Aorta (tissue), 5 donors: Measurements from ENCODE around the gene SPAG16. TPM values are rescaled to one million over a fixed set of nuclear protein-coding genes. Genes with fewer than 3 reads are reported as not detected.

Source experiments
- ATAC-seq: fragments of 200-7000 bp; cut with Tn5 transposase; one replicate; pipeline ENCODE4 v1.9.1; 2022; ENCODE audit warnings: moderate library complexity; ENCODE audit not compliant: low FRiP score
- DNase-seq, 2 donors: peaks; one replicate each; pipeline ENCODE4 v3.0.0-alpha.2; 2020
- H3K27ac ChIP-seq, 2 donors: one replicate each; pipeline ENCODE4 v1.5.1; 2013; ENCODE audit warnings: low read length in 2 of 2, mild to moderate bottlenecking in 2 of 2, moderate library complexity in 2 of 2, control low read depth in 1 of 2, inconsistent platforms in 1 of 2, low read depth in 1 of 2
- H3K27me3 ChIP-seq, 2 donors: one replicate each; pipeline ENCODE4 v1.6.1; 2013; ENCODE audit warnings: control low read depth in 1 of 2, low read length in 1 of 2, mild to moderate bottlenecking in 1 of 2, moderate library complexity in 1 of 2; ENCODE audit not compliant: insufficient read depth in 2 of 2, control insufficient read depth in 1 of 2
- H3K36me3 ChIP-seq, 2 donors: one replicate each; pipeline ENCODE4 v1.6.1; 2013; ENCODE audit warnings: control low read depth in 1 of 2, low read length in 1 of 2, mild to moderate bottlenecking in 1 of 2; ENCODE audit not compliant: insufficient read depth in 2 of 2, control insufficient read depth in 1 of 2
- H3K4me1 ChIP-seq, 2 donors: one replicate each; pipeline ENCODE4 v1.6.1; 2013; ENCODE audit warnings: low read length in 2 of 2, control low read depth in 1 of 2, mild to moderate bottlenecking in 1 of 2, moderate library complexity in 1 of 2; ENCODE audit not compliant: insufficient read depth in 2 of 2, control insufficient read depth in 1 of 2
- H3K4me3 ChIP-seq, 2 donors: one replicate each; pipeline ENCODE4 v1.5.1; 2013; ENCODE audit warnings: low read length in 2 of 2, control low read depth in 1 of 2, mild to moderate bottlenecking in 1 of 2
- H3K9me3 ChIP-seq: one replicate; pipeline ENCODE4 v1.6.1; 2013; ENCODE audit warnings: mild to moderate bottlenecking, low read length; ENCODE audit not compliant: control insufficient read depth
- WGBS, 2 donors: extraction: QIAGEN DNeasy Blood & Tissue Kit; methylation state at CpG; one replicate each; pipeline ENCODE4 v1.1.7; 2013; 5-methylcytosine and 5-hydroxymethylcytosine counted together
- intact Hi-C, 2 donors: fragments of 100-400 bp; cut with DNase I; formaldehyde crosslinking; loops; one replicate each; pipeline versions ENCODE4 v1.14.2 to v1.15.0; 2022
- polyA plus RNA-seq, 2 donors: library from polyadenylated mRNA; stranded (reverse); fragments of 200-250 nt; gene quantifications; one replicate each; pipeline ENCODE4 v1.2.3, GENCODE V29; 2013
- total RNA-seq, 2 donors: library from RNA; stranded (reverse); fragmentation: NEBNext Ultra II Directional; extraction: Animal tissue kit (Norgen Biotek cat#: 25700); gene quantifications; one replicate each; pipeline ENCODE4 v1.2.1, GENCODE V29; 2021
- donor health status: healthy with polysubstance abuse.
- donor health status: Bipolar disorder and iron deficiency.
- donor health status: DM: no; HTN: no; CAD: no.
- donor health status: DM: no; HTN: no; CAD: no.
- donor health status: DM: yes; HTN: yes; CAD: no.

The SPAG16 gene
- total and polyA plus RNA-seq, 4 donors, result 23.7 to 36.1 (median 24.4) TPM

- intact Hi-C loops, result no loop called here
- WGBS, 2 donors, result 51 to 59% methylated on average over 3 of the region's 3 CpGs
- DNase-seq (no peak), ATAC-seq (peak; percentile 41)
- H3K27ac ChIP-seq, result no peak overlapping the region
- H3K27me3 ChIP-seq, result no peaks in the 10 kb centered on the region
- H3K4me1 ChIP-seq, result no peaks in the 10 kb centered on the region
- no peaks in the 10 kb centered on the region for H3K36me3 ChIP-seq
- no peaks in the 10 kb centered on the region for H3K9me3 ChIP-seq
- H3K4me3 ChIP-seq, result no peak overlapping the region
Measured at GRCh38 chr2:213766465-213766901, 482.2 kb downstream of the SPAG16 start.

GRCh38 chr2:213787869-213788268 is 503.6 kb downstream of the SPAG16 start:
- no peaks in the 10 kb centered on the region for H3K36me3 ChIP-seq
- 95 to 99% methylated on average over 2 of the region's 2 CpGs for whole genome bisulfite sequencing, 2 donors
- intact Hi-C loops, result no loop called here
- no peaks in the 10 kb centered on the region for H3K9me3 ChIP-seq
- no peak overlapping the region for H3K27ac ChIP-seq
- no peak for DNase-seq
- no peak for ATAC-seq
- H3K4me3 ChIP-seq, result no peak overlapping the region
- H3K27me3 ChIP-seq, result no peaks in the 10 kb centered on the region
- no peaks in the 10 kb centered on the region for H3K4me1 ChIP-seq

GRCh38 chr2:213789940-213790339 is 505.7 kb downstream of the SPAG16 start:
- DNase-seq (no peak), ATAC-seq (no peak)
- no peaks in the 10 kb centered on the region for H3K36me3 ChIP-seq
- no peaks in the 10 kb centered on the region for H3K4me1 ChIP-seq
- no peak overlapping the region for H3K4me3 ChIP-seq
- intact Hi-C loops, result no loop called here
- H3K27ac ChIP-seq, result no peak overlapping the region
- H3K27me3 ChIP-seq, result no peaks in the 10 kb centered on the region
- 29 to 58% methylated on average over 1 of the region's 1 CpG for WGBS, 2 donors
- H3K9me3 ChIP-seq, result no peaks in the 10 kb centered on the region

GRCh38 chr2:213792045-213792444 is 507.8 kb downstream of the SPAG16 start:
- 91 to 94% methylated on average over 3 of the region's 3 CpGs for WGBS, 2 donors
- intact Hi-C loops, result no loop called here
- H3K27ac ChIP-seq, result no peak overlapping the region

GRCh38 chr2:213806125-213806726 is 522.0 kb downstream of the SPAG16 start:
- DNase-seq, result no peak
- no peak overlapping the region for H3K27ac ChIP-seq
- WGBS, 2 donors, result 19 to 21% methylated on average over 1 of the region's 1 CpG
- no peak overlapping the region for H3K4me3 ChIP-seq
- ATAC-seq, result no peak
- H3K9me3 ChIP-seq, result no peaks in the 10 kb centered on the region
- H3K36me3 ChIP-seq, result no peaks in the 10 kb centered on the region
- H3K27me3 ChIP-seq, result no peaks in the 10 kb centered on the region
- intact Hi-C loops, result no loop called here
- no peaks in the 10 kb centered on the region for H3K4me1 ChIP-seq

More at GRCh38 chr2:213792045-213792444, 507.8 kb downstream of the SPAG16 start:
- Histone ChIP-seq H3K4me1 (no peaks in the 10 kb centered on the region), H3K36me3 (no peaks in the 10 kb centered on the region), H3K9me3 (no peaks in the 10 kb centered on the region), H3K4me3 (no peak overlapping the region), H3K27me3 (no peaks in the 10 kb centered on the region)
- DNase-seq (no peak), ATAC-seq (no peak)

GRCh38 chr2:213816583-213816982 is 532.3 kb downstream of the SPAG16 start:
- DNase-seq (no peak), ATAC-seq (no peak)
- H3K4me1 ChIP-seq, result no peaks in the 10 kb centered on the region
- no peak overlapping the region for H3K27ac ChIP-seq
- intact Hi-C loops, result no loop called here
- no peaks in the 10 kb centered on the region for H3K36me3 ChIP-seq
- H3K9me3 ChIP-seq, result no peaks in the 10 kb centered on the region
- H3K4me3 ChIP-seq, result no peak overlapping the region
- no peaks in the 10 kb centered on the region for H3K27me3 ChIP-seq

- 27 to 30% methylated on average over 1 of the region's 1 CpG for WGBS, 2 donors
- DNase-seq (no peak), ATAC-seq (no peak)
- Histone ChIP-seq H3K36me3 (no peaks in the 10 kb centered on the region), H3K9me3 (no peaks in the 10 kb centered on the region), H3K4me1 (no peaks in the 10 kb centered on the region), H3K27me3 (no peaks in the 10 kb centered on the region), H3K27ac (no peak overlapping the region), H3K4me3 (no peak overlapping the region)
- intact Hi-C loops, result no loop called here
Measured at GRCh38 chr2:213818436-213818835, 534.2 kb downstream of the SPAG16 start.

- Histone ChIP-seq H3K27ac (no peak overlapping the region), H3K4me1 (peaks cover 0 to 2% of the 10 kb centered on the region in 2 donors), H3K4me3 (no peak overlapping the region), H3K9me3 (peaks cover 3% of the 10 kb centered on the region), H3K27me3 (no peaks in the 10 kb centered on the region), H3K36me3 (no peaks in the 10 kb centered on the region)
- peak; percentile 80 for ATAC-seq
- no peak for DNase-seq
- intact Hi-C loops, result no loop called here
Measured at GRCh38 chr2:213834331-213834730, 550.1 kb downstream of the SPAG16 start.

GRCh38 chr2:213834746-213835145 is 550.5 kb downstream of the SPAG16 start:
- no peak overlapping the region for H3K4me3 ChIP-seq
- no peak overlapping the region for H3K27ac ChIP-seq
- intact Hi-C loops, result no loop called here
- peaks cover 0 to 2% of the 10 kb centered on the region in 2 donors for H3K4me1 ChIP-seq
- WGBS, 2 donors, result 0 to 12% methylated on average over 1 of the region's 1 CpG
- ATAC-seq (peak; percentile 65), DNase-seq (no peak)
- no peaks in the 10 kb centered on the region for H3K27me3 ChIP-seq
- peaks cover 3% of the 10 kb centered on the region for H3K9me3 ChIP-seq
- no peaks in the 10 kb centered on the region for H3K36me3 ChIP-seq
